ENCODE data around the gene KSR2. TPM values are rescaled to one million over a fixed set of nuclear protein-coding genes. Genes with fewer than 3 reads are reported as not detected.

Gene KSR2
- total and polyA plus RNA-seq, 4 experiments from 2014 or later = 0.03 to 0.09 (median 0.06) TPM; not detected in 1

- Histone ChIP-seq H3K4me3 (ENCODE audit: low read length in 2 of 2) (no peak overlapping the region), H3K27ac (ENCODE audit: low read depth, low read length) (no peak overlapping the region), H3K9me3 (ENCODE audit: control insufficient read depth in 1 of 2, low read length in 2 of 2) (no peaks in the 10 kb centered on the region), H3K36me3 (ENCODE audit: insufficient read depth, low read length) (no peaks in the 10 kb centered on the region), H3K4me1 (ENCODE audit: insufficient read depth, low read length) (no peaks in the 10 kb centered on the region), H3K27me3 (ENCODE audit: insufficient read depth, low read length) (no peaks in the 10 kb centered on the region)
- Mint-ChIP-seq H3K27me3 (no peaks in the 10 kb centered on the region), H3K4me3 (no peak overlapping the region), H3K4me1 (no peaks in the 10 kb centered on the region), H3K27ac (no peak overlapping the region), H3K9me3 (peaks cover 0 to 13% (median 2%) of the 10 kb centered on the region in 8 donors), H3K36me3 (no peaks in the 10 kb centered on the region)
- CTCF ChIA-PET (ENCODE audit: partially characterized antibody) = no interaction called here
- intact Hi-C loops (cut with micrococcal nuclease) = no loop called here
- no peak for DNase-seq
- POLR2A ChIA-PET (ENCODE audit: partially characterized antibody) = no interaction called here
These were observed 451.5 kb downstream of the KSR2 start for GRCh38 chr12:117517219-117517739.

GRCh38 chr12:117516034-117516433, 452.8 kb downstream of the KSR2 start:
- no peak overlapping the region for H3K27ac Mint-ChIP-seq
- H3K4me1 Mint-ChIP-seq = no peaks in the 10 kb centered on the region
- H3K27me3 Mint-ChIP-seq = no peaks in the 10 kb centered on the region
- ChIA-PET CTCF (ENCODE audit: partially characterized antibody) (no interaction called here), POLR2A (ENCODE audit: partially characterized antibody) (no interaction called here)
- Histone ChIP-seq H3K27ac (ENCODE audit: low read depth, low read length) (no peak overlapping the region), H3K36me3 (ENCODE audit: insufficient read depth, low read length) (no peaks in the 10 kb centered on the region), H3K9me3 (ENCODE audit: control insufficient read depth in 1 of 2, low read length in 2 of 2) (no peaks in the 10 kb centered on the region), H3K27me3 (ENCODE audit: insufficient read depth, low read length) (no peaks in the 10 kb centered on the region), H3K4me1 (ENCODE audit: insufficient read depth, low read length) (no peaks in the 10 kb centered on the region), H3K4me3 (ENCODE audit: low read length in 2 of 2) (no peak overlapping the region)
- intact Hi-C loops (cut with micrococcal nuclease) = no loop called here
- no peak for DNase-seq
- peaks cover 0 to 13% (median 2%) of the 10 kb centered on the region in 8 donors for H3K9me3 Mint-ChIP-seq
- H3K4me3 Mint-ChIP-seq = no peak overlapping the region
- H3K36me3 Mint-ChIP-seq = no peaks in the 10 kb centered on the region

DNA sequence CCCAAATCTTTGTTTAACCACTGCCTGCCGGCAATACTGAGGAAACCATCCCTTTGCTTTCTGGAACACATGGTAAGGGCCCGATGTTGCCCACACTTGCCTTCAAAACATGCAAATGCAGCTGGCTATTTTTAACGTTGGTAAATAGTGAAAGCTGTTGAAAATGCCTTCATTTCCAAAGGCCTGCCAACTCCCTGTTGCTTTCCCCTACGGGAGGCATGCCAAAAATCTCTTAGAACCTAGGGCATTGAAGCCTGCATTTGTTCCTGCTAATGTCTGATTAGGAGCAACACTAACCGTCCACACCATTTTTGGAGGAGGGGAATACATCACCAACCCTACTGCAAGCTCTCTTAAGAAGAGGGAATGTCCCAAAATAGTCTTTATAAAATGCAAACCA, 454.8 kb downstream of the KSR2 start:
- Mint-ChIP-seq H3K27ac (no peak overlapping the region), H3K4me3 (no peak overlapping the region), H3K27me3 (no peaks in the 10 kb centered on the region), H3K4me1 (no peaks in the 10 kb centered on the region), H3K9me3 (peaks cover 0 to 9% (median 2%) of the 10 kb centered on the region in 8 donors), H3K36me3 (no peaks in the 10 kb centered on the region)
- intact Hi-C loops (cut with micrococcal nuclease) = no loop called here
- Histone ChIP-seq H3K27me3 (ENCODE audit: insufficient read depth, low read length) (no peaks in the 10 kb centered on the region), H3K9me3 (ENCODE audit: control insufficient read depth in 1 of 2, low read length in 2 of 2) (no peaks in the 10 kb centered on the region), H3K4me1 (ENCODE audit: insufficient read depth, low read length) (no peaks in the 10 kb centered on the region), H3K36me3 (ENCODE audit: insufficient read depth, low read length) (no peaks in the 10 kb centered on the region), H3K27ac (ENCODE audit: low read depth, low read length) (no peak overlapping the region), H3K4me3 (ENCODE audit: low read length in 2 of 2) (no peak overlapping the region)
- ChIA-PET CTCF (ENCODE audit: partially characterized antibody) (no interaction called here), POLR2A (ENCODE audit: partially characterized antibody) (no interaction called here)
- no peak for DNase-seq

DNA sequence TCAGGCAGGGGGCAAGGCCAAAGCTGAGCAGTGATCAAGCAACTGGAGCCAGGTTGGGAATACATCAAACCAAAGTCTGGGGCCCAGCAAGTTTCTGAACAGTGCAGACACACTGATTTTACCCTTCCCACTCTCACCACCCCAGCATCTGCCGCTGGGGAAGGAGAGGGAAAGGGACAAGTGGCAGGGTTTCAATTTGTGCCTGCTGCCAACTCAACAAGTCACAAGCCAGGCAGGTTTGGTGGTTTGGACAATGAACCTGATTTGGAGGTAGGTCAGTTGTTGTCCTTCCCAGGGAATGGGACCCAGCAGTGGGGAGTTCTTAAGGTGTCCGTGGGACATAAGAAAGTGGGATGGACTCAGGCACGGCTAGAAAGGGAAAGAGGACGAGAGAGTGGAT, 455.4 kb downstream of the KSR2 start:
- H3K9me3 ChIP-seq (ENCODE audit: control insufficient read depth in 1 of 2, low read length in 2 of 2) = no peaks in the 10 kb centered on the region
- no peaks in the 10 kb centered on the region for H3K27me3 Mint-ChIP-seq
- intact Hi-C loops (cut with micrococcal nuclease) = no loop called here
- ChIA-PET CTCF (ENCODE audit: partially characterized antibody) (no interaction called here), POLR2A (ENCODE audit: partially characterized antibody) (no interaction called here)
- no peak overlapping the region for H3K27ac Mint-ChIP-seq
- H3K9me3 Mint-ChIP-seq = peaks cover 0 to 12% (median 2%) of the 10 kb centered on the region in 8 donors
- H3K4me1 ChIP-seq (ENCODE audit: insufficient read depth, low read length) = no peaks in the 10 kb centered on the region
- H3K4me1 Mint-ChIP-seq = no peaks in the 10 kb centered on the region
- no peaks in the 10 kb centered on the region for H3K36me3 Mint-ChIP-seq
- H3K27me3 ChIP-seq (ENCODE audit: insufficient read depth, low read length) = no peaks in the 10 kb centered on the region
- no peak overlapping the region for H3K27ac ChIP-seq (ENCODE audit: low read depth, low read length)
- no peak overlapping the region for H3K4me3 ChIP-seq (ENCODE audit: low read length in 2 of 2)
- H3K4me3 Mint-ChIP-seq = no peak overlapping the region
- no peak for DNase-seq
- no peaks in the 10 kb centered on the region for H3K36me3 ChIP-seq (ENCODE audit: insufficient read depth, low read length)

DNA sequence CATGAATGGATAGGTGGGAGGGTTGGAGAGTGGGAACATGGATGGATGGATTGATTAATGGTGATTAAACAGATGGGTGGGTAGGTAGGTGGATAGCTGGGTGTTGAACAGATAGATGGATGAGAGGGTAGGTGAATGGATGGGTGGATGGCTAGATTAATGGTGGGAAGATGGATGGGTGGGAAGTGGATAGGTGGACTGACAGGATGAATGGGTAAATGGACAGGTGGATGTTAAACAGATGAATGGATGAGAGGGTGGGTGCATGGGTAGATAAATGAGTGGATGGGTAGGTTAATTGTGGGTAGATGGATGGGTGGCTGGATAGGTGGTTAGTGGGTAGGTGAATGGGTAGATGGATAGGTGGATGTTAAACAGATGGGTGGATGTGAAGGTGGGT, 460.3 kb downstream of the KSR2 start:
- H3K4me3 Mint-ChIP-seq = no peak overlapping the region
- no peaks in the 10 kb centered on the region for H3K9me3 ChIP-seq (ENCODE audit: control insufficient read depth in 1 of 2, low read length in 2 of 2)

GRCh38 chr12:117507548-117507947, 461.2 kb downstream of the KSR2 start:
- H3K4me3 ChIP-seq (ENCODE audit: low read length in 2 of 2) = no peak overlapping the region
- Mint-ChIP-seq H3K36me3 (no peaks in the 10 kb centered on the region), H3K27ac (no peak overlapping the region), H3K27me3 (no peaks in the 10 kb centered on the region), H3K4me3 (no peak overlapping the region), H3K4me1 (no peaks in the 10 kb centered on the region), H3K9me3 (peaks cover 0 to 3% (median 0%) of the 10 kb centered on the region in 8 donors)
- ChIA-PET CTCF (ENCODE audit: partially characterized antibody) (no interaction called here), POLR2A (ENCODE audit: partially characterized antibody) (no interaction called here)
- no peaks in the 10 kb centered on the region for H3K27me3 ChIP-seq (ENCODE audit: insufficient read depth, low read length)
- no peaks in the 10 kb centered on the region for H3K9me3 ChIP-seq (ENCODE audit: control insufficient read depth in 1 of 2, low read length in 2 of 2)
- no peaks in the 10 kb centered on the region for H3K4me1 ChIP-seq (ENCODE audit: insufficient read depth, low read length)
- no peaks in the 10 kb centered on the region for H3K36me3 ChIP-seq (ENCODE audit: insufficient read depth, low read length)
- H3K27ac ChIP-seq (ENCODE audit: low read depth, low read length) = no peak overlapping the region
- intact Hi-C loops (cut with micrococcal nuclease) = no loop called here
- no peak for DNase-seq

More for the DNA sequence above, 460.3 kb downstream of the KSR2 start:
- H3K9me3 Mint-ChIP-seq = peaks cover 0 to 3% (median 0%) of the 10 kb centered on the region in 8 donors
- H3K4me1 Mint-ChIP-seq = no peaks in the 10 kb centered on the region
- H3K4me3 ChIP-seq (ENCODE audit: low read length in 2 of 2) = no peak overlapping the region
- H3K27me3 ChIP-seq (ENCODE audit: insufficient read depth, low read length) = no peaks in the 10 kb centered on the region
- no peak overlapping the region for H3K27ac ChIP-seq (ENCODE audit: low read depth, low read length)
- H3K36me3 Mint-ChIP-seq = no peaks in the 10 kb centered on the region
- no peaks in the 10 kb centered on the region for H3K36me3 ChIP-seq (ENCODE audit: insufficient read depth, low read length)
- ChIA-PET CTCF (ENCODE audit: partially characterized antibody) (no interaction called here), POLR2A (ENCODE audit: partially characterized antibody) (no interaction called here)
- no peak overlapping the region for H3K27ac Mint-ChIP-seq
- no peak for DNase-seq
- H3K27me3 Mint-ChIP-seq = no peaks in the 10 kb centered on the region
- intact Hi-C loops (cut with micrococcal nuclease) = no loop called here
- H3K4me1 ChIP-seq (ENCODE audit: insufficient read depth, low read length) = no peaks in the 10 kb centered on the region

- no peaks in the 10 kb centered on the region for H3K27me3 Mint-ChIP-seq
- ChIA-PET POLR2A (ENCODE audit: partially characterized antibody) (no interaction called here), CTCF (ENCODE audit: partially characterized antibody) (no interaction called here)
- no peak overlapping the region for H3K4me3 Mint-ChIP-seq
- no peak overlapping the region for H3K4me3 ChIP-seq (ENCODE audit: low read length in 2 of 2)
- intact Hi-C loops (cut with micrococcal nuclease) = no loop called here
- no peaks in the 10 kb centered on the region for H3K36me3 Mint-ChIP-seq
- peaks cover 0 to 3% (median 0%) of the 10 kb centered on the region in 8 donors for H3K9me3 Mint-ChIP-seq
- no peak for DNase-seq
- no peaks in the 10 kb centered on the region for H3K36me3 ChIP-seq (ENCODE audit: insufficient read depth, low read length)
- no peaks in the 10 kb centered on the region for H3K27me3 ChIP-seq (ENCODE audit: insufficient read depth, low read length)
- H3K27ac ChIP-seq (ENCODE audit: low read depth, low read length) = no peak overlapping the region
- no peaks in the 10 kb centered on the region for H3K9me3 ChIP-seq (ENCODE audit: control insufficient read depth in 1 of 2, low read length in 2 of 2)
- no peaks in the 10 kb centered on the region for H3K4me1 Mint-ChIP-seq
- no peaks in the 10 kb centered on the region for H3K4me1 ChIP-seq (ENCODE audit: insufficient read depth, low read length)
- no peak overlapping the region for H3K27ac Mint-ChIP-seq
These were observed 462.5 kb downstream of the KSR2 start for GRCh38 chr12:117506333-117506732.

- H3K9me3 ChIP-seq (ENCODE audit: control insufficient read depth in 1 of 2, low read length in 2 of 2) = no peaks in the 10 kb centered on the region
- intact Hi-C loops (cut with micrococcal nuclease) = no loop called here
- no peaks in the 10 kb centered on the region for H3K27me3 ChIP-seq (ENCODE audit: insufficient read depth, low read length)
- ChIA-PET CTCF (ENCODE audit: partially characterized antibody) (no interaction called here), POLR2A (ENCODE audit: partially characterized antibody) (no interaction called here)
- Mint-ChIP-seq H3K27me3 (peaks cover 0 to 1% of the 10 kb centered on the region in 2 donors), H3K4me3 (no peak overlapping the region), H3K27ac (no peak overlapping the region), H3K4me1 (no peaks in the 10 kb centered on the region), H3K9me3 (peaks cover 0 to 7% (median 0%) of the 10 kb centered on the region in 8 donors), H3K36me3 (no peaks in the 10 kb centered on the region)
- H3K27ac ChIP-seq (ENCODE audit: low read depth, low read length) = no peak overlapping the region
- H3K4me1 ChIP-seq (ENCODE audit: insufficient read depth, low read length) = no peaks in the 10 kb centered on the region
- no peak overlapping the region for H3K4me3 ChIP-seq (ENCODE audit: low read length in 2 of 2)
- no peaks in the 10 kb centered on the region for H3K36me3 ChIP-seq (ENCODE audit: insufficient read depth, low read length)
- no peak for DNase-seq
These were observed 466.2 kb downstream of the KSR2 start for GRCh38 chr12:117502633-117503032.

Data from CD4-positive, alpha-beta memory T cell (primary cell).